HG03469 (cell line): Measurements from ENCODE around the gene VASH1.

Experiments
- ATAC-seq: cut with Tn5 transposase; IDR thresholded peaks from one replicate; pipeline ENCODE4 v1.9.1; 2021; ENCODE audit warnings: mild to moderate bottlenecking, moderate library complexity, moderate number of reproducible peaks; ENCODE audit not compliant: unreplicated experiment

VASH1 gene

GRCh38 chr14:76742185-76742584 is 19.1 kb upstream of the VASH1 start:
- ATAC-seq = no peak

DNA sequence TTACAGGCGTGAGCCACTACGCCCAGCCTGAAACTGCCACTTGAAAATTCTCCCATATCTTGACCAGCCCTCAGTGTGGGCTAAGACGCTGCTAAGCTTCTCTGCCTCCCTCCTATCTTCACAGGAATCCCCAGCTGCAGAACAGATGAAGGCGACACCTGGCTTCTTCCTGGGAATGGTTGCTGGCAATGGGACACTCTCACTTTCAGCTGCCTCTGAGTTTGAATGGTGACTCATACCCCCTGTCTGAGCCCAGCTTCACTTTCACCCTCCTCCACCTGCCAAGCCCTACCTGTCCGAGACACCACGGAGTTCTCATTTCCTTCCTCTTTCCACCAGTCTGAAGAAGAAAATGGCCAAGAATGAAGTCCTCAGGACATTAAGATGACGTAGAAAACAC is 18.3 kb upstream of the VASH1 start:
- ATAC-seq = no peak

DNA sequence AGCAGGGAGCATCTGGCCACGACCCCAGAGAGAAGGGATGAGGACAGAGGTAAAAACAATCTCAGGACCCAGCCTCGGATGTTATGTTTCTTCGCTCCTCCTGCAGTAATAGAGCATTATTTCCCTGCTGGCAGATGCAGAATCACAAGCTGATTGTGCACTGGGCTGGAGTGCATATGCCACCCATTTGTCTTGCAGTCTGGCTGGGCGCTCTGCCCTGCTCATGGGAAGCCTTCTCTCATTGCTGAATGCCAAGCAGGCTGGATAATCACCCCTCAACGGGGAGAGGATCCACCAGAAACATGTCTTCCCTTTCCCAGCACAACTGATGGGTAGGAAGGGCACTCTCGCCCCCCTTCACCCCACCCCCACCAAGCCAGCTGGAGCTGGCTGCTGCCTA is 8.5 kb upstream of the VASH1 start:
- no peak for ATAC-seq

DNA sequence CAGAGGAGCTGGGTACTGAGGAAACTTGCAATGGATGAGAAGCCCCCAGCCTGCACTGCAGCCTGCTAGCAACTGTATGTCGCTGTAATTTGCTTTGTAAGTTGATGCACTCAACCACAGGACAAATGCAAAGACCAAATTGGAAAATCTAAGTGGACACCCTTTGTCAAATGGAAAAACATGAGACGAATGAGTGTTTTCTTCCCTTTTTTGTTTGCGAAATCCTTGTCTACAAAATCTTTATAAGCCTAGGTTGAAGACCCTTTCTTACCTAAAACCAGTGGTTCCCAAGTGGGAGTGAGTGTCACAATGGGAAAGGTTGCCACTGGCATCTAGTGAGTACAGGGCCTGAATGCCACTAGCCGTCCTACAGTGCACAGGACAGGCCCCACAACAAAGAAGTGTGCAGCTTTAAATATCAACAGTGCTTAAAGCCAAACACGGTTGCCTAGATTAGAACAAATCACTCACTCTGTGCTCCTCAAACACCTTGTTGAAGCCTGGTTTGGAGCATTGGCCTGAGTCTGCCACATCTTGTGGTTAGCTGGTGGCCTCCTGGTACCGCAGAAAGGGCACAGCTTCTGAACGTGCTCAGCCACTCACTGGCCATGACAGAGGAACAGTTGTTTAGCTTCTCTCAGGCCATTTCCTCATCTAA is 7.6 kb upstream of the VASH1 start:
- ATAC-seq = no peak

DNA sequence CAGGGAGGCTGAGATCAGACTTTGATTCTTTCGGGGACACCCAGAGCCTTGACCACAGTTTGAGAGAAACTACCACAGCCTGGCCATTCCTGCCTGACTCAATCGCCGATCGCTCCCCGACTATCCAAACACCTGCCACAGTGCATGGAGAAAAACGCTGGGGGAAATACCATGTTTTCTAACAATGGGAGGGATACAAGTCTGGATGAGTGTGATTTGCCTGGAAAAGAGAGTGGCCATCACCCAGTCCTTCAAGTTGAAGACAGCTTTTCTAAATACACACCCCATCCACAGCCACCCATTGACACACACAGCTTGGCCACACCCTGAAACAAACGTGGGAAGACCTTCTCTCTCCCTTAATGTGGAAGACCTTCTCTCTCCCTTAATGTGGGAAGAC is 6.7 kb upstream of the VASH1 start:
- ATAC-seq = no peak

- ATAC-seq = no peak
These were observed 5.5 kb upstream of the VASH1 start for GRCh38 chr14:76755610-76756370.

DNA sequence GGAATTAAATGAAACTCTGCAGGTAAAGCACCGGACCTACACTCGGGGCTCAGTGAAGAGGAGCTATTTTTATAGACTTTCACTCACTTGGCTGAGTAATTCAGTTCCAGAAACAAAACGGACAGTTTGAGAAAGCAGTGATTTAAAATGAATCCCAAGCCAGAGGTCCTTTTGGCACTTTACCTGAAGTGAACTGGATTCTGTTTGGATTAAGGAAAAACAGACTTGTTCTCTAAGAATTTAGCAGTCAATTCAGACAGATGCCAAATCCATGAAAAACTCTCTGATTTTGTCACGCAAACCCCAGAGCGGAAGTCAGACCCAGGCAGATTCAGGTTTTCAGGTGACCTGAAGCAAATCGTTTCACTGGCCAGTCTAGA is 4.9 kb upstream of the VASH1 start:
- ATAC-seq = no peak

DNA sequence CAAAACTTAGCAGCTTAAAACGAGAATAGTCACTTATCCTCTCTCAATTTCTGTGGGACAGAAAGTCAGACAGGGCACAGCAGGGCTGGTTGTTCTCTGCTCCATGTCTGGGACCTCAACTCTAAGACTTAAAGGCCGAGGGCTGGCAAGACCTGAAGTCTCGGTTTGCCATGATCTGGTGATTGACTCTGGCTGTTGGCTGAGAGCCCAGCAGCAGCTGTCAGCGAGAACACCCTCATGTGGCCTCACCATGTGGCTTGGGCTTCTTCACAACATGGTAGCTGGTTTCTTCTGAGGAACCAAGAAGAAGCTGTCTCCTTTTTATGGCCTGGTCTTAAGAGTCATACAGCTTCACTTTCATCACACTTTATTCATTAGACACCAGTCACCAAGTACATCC is 1.7 kb upstream of the VASH1 start:
- ATAC-seq = no peak

DNA sequence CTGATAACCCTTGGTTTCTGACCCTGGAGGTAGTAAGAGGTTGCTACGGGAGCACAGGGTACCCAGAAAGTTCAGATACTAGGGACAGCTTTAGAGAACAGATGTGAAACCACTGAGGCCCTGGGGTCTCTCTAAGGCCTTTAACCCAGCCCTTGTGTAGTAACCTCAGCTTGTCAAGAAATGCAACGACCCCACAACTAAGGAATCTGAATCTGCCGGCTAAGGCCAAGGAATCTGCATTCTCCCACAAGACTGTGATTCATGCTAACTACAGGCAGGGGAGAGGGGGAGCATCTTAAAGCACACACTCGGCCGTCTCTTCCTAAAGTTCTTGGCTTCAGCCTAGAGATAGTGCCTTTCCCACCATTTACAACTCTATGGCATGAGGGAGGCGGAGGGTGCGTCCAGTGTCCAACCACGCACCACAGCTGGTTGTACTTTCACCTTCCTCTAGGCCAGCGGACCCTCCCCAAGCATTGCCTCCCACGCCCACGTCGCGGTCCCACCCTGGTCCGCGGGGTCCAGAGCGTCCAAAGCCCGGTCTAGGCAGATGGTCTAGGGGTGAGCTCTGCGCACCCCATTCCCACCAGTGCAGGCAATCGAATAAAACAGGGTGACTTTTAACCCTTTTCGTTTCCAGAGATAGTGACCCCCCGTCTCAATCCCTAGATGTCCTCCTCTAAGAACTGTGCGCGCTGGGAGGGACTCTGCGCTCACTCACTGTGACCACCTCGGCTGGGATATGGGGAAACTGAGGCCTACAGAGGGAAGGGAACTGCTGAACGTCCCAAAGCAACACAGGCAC is 735 bp upstream of the VASH1 start:
- no peak for ATAC-seq

DNA sequence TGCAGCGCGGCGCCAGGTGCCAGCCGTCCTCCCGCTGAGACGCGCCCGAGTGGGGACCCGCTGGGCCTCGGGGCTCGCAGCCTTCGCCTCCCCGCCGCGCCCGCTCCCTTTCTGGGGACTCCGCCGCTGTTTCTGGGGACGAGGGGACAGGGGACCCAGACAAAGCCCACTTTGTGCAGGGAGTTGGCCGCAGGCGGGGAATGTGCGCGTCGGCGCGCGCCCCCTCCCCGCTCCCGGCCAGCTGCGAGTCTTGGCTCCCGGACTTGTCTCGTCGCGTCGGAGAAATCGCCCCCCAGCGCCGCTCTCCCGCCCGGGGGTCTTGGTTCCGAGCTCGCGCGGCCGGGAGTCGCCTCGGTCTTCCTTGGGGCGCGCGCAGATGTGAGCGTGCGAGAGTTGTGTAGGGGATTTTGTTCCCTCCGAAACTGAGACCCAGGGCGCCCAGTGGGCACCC is 717 bp downstream of the VASH1 start:
- no peak for ATAC-seq

DNA sequence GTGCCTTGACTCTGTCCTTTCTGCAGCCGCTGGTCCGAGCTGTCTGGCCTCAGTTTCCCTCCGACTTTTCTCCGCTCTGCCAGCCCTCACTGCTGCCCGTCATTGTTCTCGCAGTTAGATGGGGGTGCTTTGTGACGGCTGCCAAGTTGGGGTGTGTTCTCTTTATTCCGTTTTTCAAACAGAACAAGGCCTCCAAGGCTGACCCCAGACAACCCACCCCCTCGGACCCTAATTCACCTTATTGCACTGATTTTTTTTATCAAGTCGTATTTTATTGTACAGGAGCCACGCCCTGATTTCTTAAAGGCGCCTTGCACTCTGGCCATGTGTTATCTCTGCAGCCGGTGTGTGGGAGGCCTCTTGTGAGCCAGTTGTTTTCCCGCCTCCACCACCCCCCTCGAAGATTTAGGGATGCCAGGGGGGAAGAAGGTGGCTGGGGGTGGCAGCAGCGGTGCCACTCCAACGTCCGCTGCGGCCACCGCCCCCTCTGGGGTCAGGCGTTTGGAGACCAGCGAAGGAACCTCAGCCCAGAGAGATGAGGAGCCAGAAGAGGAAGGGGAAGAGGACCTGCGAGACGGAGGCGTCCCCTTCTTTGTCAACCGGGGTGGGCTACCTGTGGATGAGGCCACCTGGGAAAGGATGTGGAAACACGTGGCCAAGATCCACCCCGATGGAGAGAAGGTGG is 1.3 kb downstream of the VASH1 start:
- no peak for ATAC-seq

- ATAC-seq = no peak
These were observed 2.1 kb downstream of the VASH1 start for GRCh38 chr14:76763096-76764041.

- no peak for ATAC-seq
These were observed 4.2 kb downstream of the VASH1 start for GRCh38 chr14:76765461-76765931.

DNA sequence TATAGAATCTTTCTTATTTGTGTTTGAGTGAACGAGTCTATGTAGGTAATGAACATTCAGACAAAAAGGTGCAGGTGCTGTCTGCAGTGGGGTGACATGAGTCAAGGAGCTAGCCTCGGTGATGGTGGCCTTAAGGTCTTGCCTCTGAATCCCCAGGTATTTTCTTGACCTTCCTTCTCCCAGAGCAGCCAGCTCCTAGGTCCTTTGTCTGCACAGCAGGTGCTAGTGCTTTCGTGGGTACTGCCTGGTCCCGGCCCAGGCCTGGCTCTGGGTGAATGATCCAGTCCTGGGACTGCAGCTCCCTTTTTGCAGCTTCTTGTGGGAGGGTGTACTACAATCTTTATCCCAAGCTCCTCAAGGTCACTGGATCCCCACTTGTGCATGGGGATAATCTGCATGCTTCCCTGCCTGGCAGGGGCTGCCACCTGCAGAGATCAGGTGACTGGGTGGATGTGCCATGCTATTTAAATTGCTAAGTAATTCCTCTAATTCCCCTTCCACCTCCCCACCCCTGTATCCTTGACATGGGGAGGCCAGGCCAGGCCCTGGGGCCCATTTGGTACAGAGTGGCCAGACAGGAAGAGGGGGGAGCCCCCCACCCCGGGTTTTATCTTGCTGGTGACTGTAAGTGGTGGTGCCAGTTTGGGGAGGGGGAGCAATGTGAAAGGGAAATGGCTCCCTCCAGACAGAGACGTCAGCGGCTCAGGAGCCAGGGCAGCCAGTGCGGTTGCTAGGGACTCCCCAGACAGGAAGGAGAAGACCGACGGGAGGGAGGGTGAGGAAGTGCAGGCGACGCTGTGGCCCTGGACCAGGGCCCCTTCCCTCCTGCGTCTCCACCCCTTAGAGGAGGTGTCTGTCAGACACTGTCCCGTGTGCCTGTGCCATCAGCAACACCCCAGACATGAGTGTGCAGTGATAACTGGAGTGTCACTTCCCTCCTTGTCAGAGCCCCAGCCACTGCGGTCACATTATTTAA is 6.7 kb downstream of the VASH1 start:
- ATAC-seq = peak; percentile 70

GRCh38 chr14:76768671-76769500 is 7.6 kb downstream of the VASH1 start:
- no peak for ATAC-seq

DNA sequence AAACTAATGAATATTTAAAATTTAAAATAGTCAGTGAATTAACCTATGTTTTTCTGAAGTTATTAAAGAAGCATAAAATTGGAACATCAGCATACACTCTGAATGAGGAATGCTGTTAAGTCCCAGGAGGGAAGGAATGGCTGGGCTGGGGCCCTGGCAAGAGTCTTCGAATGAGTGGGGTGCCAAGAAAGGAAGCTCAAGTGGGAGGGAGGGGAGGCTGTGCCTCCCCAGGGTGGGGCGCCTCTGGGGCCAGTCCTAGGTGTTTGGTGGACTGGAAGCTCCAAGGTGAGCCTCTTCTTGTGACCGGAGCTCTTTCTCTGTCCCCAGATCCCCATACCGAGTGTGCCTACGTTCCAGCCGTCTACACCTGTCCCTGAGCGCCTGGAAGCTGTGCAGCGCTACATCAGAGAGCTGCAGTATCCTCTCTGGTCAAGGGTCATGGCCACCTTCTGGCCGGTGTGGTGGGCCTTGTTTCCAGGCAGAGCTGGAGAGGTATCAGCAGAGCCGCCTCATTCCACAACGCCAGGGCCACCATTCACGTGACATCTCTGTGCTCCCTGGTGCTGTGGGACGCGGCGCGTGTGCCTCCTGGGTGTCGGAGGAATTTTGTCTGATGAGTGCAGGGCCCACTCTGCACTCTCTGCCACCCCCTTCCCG is 8.5 kb downstream of the VASH1 start:
- no peak for ATAC-seq
